Hematopoietic multipotent progenitor cell treated with erythropoietin and hydrocortisone succinate and interleukin-3 and kit ligand, for 4 days (in vitro differentiated cells): ENCODE data around the gene CXCL3.

ENCODE experiments used
- DNase-seq: peaks from one replicate; pipeline ENCODE4 v3.0.0-alpha.2; 2015

CXCL3 gene

DNA sequence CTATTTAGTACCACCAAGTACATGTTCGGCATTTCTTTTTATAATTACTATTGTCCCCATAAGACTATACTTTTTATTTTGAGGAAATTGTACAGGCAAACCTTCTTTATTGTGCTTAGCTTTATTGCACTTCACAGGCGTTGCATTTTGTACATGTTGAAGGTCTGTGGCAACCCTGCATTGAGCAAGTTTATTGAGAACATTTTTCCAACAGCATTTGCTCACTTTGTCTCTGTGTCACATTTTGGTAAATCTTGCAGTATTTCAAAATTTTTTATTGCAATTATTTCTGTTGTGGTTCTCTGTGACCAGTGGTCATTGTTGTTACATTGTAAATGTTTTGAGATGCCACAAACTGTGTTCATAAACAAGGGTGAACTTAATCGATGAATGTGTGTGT lies 29.2 kb downstream of the CXCL3 start:
- DNase-seq = no peak

GRCh38 chr4:74006009-74006476 lies 32.4 kb downstream of the CXCL3 start:
- DNase-seq = no peak

DNA sequence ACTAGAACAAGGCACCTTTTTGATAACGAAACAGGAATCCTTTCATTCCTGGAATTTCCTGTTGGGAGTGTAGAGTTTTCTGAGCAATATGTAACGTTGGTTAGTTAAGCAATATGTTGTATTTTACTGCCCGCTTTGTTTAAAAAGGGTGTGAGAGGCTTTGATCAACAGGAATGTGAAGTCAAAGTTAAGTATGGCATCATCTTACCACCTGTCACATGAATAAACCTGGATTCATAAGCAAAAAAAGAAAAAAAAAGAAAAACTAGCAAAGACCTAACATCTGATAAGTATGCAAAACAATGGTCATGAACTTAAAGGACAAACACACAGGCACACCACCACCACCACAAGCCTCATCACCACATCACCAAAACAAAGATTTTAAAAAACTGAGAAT lies 33.0 kb downstream of the CXCL3 start:
- DNase-seq = no peak

DNA sequence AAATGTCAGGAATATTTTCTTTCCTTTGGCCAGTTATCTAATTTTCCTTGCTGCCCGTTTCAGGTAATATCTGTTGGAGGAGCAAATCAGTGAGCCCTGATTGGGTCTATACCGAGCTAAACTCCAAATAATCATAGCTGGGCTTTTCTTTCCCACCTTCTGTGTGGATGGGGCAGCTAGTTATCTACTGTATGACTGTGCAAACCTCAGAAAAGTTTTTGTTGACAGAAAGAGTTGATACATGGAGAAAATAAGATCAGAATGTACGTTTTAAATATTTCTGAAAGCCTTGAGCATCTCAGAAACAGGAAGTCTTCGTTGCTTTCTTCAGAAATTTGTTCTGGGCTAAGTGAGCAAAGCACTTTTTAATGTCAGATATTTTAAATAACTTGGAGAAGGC lies 33.8 kb downstream of the CXCL3 start:
- DNase-seq = no peak

- no peak for DNase-seq
Observed at GRCh38 chr4:74000301-74000700, 38.2 kb downstream of the CXCL3 start.

GRCh38 chr4:73998040-73999011 lies 40.2 kb downstream of the CXCL3 start, which contains the start of gene CXCL5:
Gene CXCL5, minus strand, starts transcription at chr4:73998677. Its CDS starts 96 bp downstream, at chr4:73998581.
- peak; percentile 55 for DNase-seq

GRCh38 chr4:73992050-73992449 lies 46.4 kb downstream of the CXCL3 start:
- DNase-seq = no peak

DNA sequence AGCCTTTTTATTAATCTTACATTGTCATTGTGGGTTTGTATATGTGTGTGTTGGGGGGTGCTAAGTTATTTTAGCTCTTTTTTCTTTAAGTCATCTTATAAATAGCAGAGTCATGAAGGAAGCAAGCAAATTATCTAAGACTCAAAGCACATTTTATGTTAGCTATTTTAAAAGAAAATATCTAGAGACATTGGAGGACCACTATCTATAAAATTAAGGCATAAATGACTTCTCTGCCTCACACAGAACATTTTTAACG lies 46.8 kb downstream of the CXCL3 start:
- peak; percentile 39 for DNase-seq

GRCh38 chr4:73990988-73991741 lies 47.3 kb downstream of the CXCL3 start:
- no peak for DNase-seq

GRCh38 chr4:73989928-73990327 lies 48.6 kb downstream of the CXCL3 start:
- DNase-seq = no peak

DNA sequence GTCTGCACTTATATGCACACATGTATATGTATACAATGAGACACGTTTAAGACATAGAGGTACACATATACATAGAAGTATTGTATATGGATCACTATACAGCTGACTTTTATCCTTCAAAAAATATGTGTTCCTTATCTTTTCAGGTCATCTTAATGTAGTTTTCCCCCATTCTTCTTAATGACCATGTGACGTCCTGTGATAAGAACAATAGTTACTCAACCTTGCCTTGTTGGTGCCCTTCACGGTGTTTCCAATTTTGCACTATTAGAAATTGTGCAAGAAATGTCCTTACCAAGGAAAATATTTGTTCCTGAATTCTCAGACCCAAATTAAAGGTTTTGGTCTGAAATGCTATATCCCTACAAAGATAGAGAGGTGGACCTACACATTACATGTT lies 49.5 kb downstream of the CXCL3 start:
- no peak for DNase-seq

DNA sequence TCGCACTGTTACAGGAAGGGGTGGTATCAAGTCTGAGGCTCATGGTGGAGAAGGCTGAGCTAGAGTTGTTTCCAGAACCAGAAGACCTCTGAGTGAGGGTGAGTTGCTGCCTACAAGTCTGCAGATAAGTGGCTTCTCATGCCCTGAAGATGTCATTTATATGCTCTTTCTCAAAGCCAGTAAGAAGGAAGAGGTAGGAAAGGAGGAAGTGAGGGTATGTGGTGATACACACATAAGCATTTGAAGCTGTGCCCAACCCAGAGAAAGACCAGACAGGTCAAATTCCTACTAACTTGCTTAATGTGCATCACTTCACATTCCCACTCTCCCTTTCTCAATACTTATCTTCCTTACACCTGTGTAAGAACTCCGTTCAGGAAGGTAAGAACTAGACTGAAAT lies 50.4 kb downstream of the CXCL3 start, which contains the start of gene PPBP:
TSS of gene PPBP (minus strand) at position 130 of the 400 bp plus-strand sequence. CDS start at position 43, 87 bp downstream.
- DNase-seq = peak; percentile 48
